K562 (cell line): ENCODE results near the gene HES5. TPM values are rescaled to one million over a fixed set of nuclear protein-coding genes. Genes with fewer than 3 reads are reported as not detected.

Experiments used
- DDX20 ChIP-seq: fragments of 450-650 bp; IDR thresholded peaks from 2 replicates; pipeline ENCODE4 v1.6.1; 2016; ENCODE audit warnings: missing genetic modification characterization, low read depth, mild to moderate bottlenecking, missing compliant biosample characterization, moderate library complexity
- ETV5 ChIP-seq: sonication (generic); formaldehyde crosslinking; IDR thresholded peaks from 2 replicates; pipeline ENCODE4 v1.4.0; 2020; ENCODE audit warnings: low read depth, mild to moderate bottlenecking, missing genetic modification reagents
- HDAC8 ChIP-seq: fragments of 450-650 bp; IDR thresholded peaks from 2 replicates; pipeline ENCODE4 v1.6.1; 2016; ENCODE audit warnings: mild to moderate bottlenecking, missing genetic modification characterization, moderate library complexity, missing compliant biosample characterization
- HDGF ChIP-seq: fragments of 450-650 bp; IDR thresholded peaks from 2 replicates; pipeline ENCODE4 v1.6.1; 2016
- JUN ChIP-seq, 2 experiments: sonication (generic) in 1 of 2; formaldehyde crosslinking in 1 of 2; IDR thresholded peaks; 2 replicates each; pipeline versions ENCODE4 v1.6.1 to v1.8.0; 2012 to 2022; ENCODE audit warnings: borderline replicate concordance in 2 of 2, mild to moderate bottlenecking in 2 of 2, improper control_type of control experiment in 1 of 2, low read depth in 1 of 2, low read length in 1 of 2, missing genetic modification reagents in 1 of 2
- MEF2D ChIP-seq: conservative IDR thresholded peaks from 2 replicates; pipeline ENCODE4 v1.6.1; 2016; ENCODE audit warnings: low read depth, missing genetic modification characterization, missing compliant biosample characterization
- SMAD1 ChIP-seq: fragments of 150-350 bp; IDR thresholded peaks from 2 replicates; pipeline ENCODE4 v1.6.1; 2014; ENCODE audit warnings: low read length, low read depth; ENCODE audit not compliant: partially characterized antibody
- SMARCC2 ChIP-seq: fragments of 450-650 bp; IDR thresholded peaks from 2 replicates; pipeline ENCODE4 v1.6.1; 2017; ENCODE audit warnings: antibody characterized with exemption, moderate library complexity, mild to moderate bottlenecking, low read depth
- ZNF431 ChIP-seq: sonication (generic); formaldehyde crosslinking; IDR thresholded peaks from 2 replicates; pipeline ENCODE4 v1.8.0; 2022; ENCODE audit warnings: mild to moderate bottlenecking, missing genetic modification reagents
- polyA plus RNA-seq, 8 experiments: library from polyadenylated mRNA; depleted of rRNA in 4 of 8; stranded (reverse) in 5 of 8; unstranded in 3 of 8; fragments of >200 nt; fragmentation: Nextera tagmentation in 2 of 8; fragmentation: Illumina TruSeq in 1 of 8; extraction: Ambion mirVana in 2 of 8; extraction: Trizol in 1 of 8; gene quantifications; 2 replicates each; pipeline versions ENCODE4 v1.2.1 to v1.2.3, GENCODE V29; 2011 to 2014; ENCODE audit warnings: inconsistent platforms in 1 of 8, missing spikeins in 1 of 8
- total RNA-seq, 7 experiments: library from RNA; depleted of rRNA in 6 of 7; stranded (reverse); fragments of >200 nt in 6 of 7; fragmentation: Illumina TruSeq in 2 of 7; extraction: Trizol in 2 of 7; gene quantifications; 2 replicates each; pipeline versions ENCODE4 v1.2.1 to v1.2.3, GENCODE V29; 2011 to 2021; ENCODE audit warnings: low replicate concordance in 1 of 7
- TF ChIP-seq, protein P1 (sequence below): sonication (generic); formaldehyde crosslinking; IDR thresholded peaks from 2 replicates; pipeline ENCODE4 v1.8.0; 2023; ENCODE audit warnings: mild to moderate bottlenecking, missing genetic modification reagents
- TF ChIP-seq, protein P2 (sequence below): fragments of 450-650 bp; IDR thresholded peaks from 2 replicates; pipeline ENCODE4 v1.6.1; 2016; ENCODE audit warnings: mild to moderate bottlenecking, moderate library complexity
- TF ChIP-seq, protein P3 (sequence below): fragments of 250-450 bp; sonication (Bioruptor Pico); IDR thresholded peaks from 2 replicates; pipeline ENCODE4 v1.5.0; 2021

Gene HES5
- total and polyA plus RNA-seq, 9 of the 15 experiments (the other 6 are each of a cell fraction or from before 2014, with no cell fraction given) = not detected

- TF ChIP-seq, protein P1, sequence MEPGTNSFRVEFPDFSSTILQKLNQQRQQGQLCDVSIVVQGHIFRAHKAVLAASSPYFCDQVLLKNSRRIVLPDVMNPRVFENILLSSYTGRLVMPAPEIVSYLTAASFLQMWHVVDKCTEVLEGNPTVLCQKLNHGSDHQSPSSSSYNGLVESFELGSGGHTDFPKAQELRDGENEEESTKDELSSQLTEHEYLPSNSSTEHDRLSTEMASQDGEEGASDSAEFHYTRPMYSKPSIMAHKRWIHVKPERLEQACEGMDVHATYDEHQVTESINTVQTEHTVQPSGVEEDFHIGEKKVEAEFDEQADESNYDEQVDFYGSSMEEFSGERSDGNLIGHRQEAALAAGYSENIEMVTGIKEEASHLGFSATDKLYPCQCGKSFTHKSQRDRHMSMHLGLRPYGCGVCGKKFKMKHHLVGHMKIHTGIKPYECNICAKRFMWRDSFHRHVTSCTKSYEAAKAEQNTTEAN (CRISPR knock-in tag) = no peak
- no peak for TF ChIP-seq MEF2D (tag)
- TF ChIP-seq, protein P2, sequence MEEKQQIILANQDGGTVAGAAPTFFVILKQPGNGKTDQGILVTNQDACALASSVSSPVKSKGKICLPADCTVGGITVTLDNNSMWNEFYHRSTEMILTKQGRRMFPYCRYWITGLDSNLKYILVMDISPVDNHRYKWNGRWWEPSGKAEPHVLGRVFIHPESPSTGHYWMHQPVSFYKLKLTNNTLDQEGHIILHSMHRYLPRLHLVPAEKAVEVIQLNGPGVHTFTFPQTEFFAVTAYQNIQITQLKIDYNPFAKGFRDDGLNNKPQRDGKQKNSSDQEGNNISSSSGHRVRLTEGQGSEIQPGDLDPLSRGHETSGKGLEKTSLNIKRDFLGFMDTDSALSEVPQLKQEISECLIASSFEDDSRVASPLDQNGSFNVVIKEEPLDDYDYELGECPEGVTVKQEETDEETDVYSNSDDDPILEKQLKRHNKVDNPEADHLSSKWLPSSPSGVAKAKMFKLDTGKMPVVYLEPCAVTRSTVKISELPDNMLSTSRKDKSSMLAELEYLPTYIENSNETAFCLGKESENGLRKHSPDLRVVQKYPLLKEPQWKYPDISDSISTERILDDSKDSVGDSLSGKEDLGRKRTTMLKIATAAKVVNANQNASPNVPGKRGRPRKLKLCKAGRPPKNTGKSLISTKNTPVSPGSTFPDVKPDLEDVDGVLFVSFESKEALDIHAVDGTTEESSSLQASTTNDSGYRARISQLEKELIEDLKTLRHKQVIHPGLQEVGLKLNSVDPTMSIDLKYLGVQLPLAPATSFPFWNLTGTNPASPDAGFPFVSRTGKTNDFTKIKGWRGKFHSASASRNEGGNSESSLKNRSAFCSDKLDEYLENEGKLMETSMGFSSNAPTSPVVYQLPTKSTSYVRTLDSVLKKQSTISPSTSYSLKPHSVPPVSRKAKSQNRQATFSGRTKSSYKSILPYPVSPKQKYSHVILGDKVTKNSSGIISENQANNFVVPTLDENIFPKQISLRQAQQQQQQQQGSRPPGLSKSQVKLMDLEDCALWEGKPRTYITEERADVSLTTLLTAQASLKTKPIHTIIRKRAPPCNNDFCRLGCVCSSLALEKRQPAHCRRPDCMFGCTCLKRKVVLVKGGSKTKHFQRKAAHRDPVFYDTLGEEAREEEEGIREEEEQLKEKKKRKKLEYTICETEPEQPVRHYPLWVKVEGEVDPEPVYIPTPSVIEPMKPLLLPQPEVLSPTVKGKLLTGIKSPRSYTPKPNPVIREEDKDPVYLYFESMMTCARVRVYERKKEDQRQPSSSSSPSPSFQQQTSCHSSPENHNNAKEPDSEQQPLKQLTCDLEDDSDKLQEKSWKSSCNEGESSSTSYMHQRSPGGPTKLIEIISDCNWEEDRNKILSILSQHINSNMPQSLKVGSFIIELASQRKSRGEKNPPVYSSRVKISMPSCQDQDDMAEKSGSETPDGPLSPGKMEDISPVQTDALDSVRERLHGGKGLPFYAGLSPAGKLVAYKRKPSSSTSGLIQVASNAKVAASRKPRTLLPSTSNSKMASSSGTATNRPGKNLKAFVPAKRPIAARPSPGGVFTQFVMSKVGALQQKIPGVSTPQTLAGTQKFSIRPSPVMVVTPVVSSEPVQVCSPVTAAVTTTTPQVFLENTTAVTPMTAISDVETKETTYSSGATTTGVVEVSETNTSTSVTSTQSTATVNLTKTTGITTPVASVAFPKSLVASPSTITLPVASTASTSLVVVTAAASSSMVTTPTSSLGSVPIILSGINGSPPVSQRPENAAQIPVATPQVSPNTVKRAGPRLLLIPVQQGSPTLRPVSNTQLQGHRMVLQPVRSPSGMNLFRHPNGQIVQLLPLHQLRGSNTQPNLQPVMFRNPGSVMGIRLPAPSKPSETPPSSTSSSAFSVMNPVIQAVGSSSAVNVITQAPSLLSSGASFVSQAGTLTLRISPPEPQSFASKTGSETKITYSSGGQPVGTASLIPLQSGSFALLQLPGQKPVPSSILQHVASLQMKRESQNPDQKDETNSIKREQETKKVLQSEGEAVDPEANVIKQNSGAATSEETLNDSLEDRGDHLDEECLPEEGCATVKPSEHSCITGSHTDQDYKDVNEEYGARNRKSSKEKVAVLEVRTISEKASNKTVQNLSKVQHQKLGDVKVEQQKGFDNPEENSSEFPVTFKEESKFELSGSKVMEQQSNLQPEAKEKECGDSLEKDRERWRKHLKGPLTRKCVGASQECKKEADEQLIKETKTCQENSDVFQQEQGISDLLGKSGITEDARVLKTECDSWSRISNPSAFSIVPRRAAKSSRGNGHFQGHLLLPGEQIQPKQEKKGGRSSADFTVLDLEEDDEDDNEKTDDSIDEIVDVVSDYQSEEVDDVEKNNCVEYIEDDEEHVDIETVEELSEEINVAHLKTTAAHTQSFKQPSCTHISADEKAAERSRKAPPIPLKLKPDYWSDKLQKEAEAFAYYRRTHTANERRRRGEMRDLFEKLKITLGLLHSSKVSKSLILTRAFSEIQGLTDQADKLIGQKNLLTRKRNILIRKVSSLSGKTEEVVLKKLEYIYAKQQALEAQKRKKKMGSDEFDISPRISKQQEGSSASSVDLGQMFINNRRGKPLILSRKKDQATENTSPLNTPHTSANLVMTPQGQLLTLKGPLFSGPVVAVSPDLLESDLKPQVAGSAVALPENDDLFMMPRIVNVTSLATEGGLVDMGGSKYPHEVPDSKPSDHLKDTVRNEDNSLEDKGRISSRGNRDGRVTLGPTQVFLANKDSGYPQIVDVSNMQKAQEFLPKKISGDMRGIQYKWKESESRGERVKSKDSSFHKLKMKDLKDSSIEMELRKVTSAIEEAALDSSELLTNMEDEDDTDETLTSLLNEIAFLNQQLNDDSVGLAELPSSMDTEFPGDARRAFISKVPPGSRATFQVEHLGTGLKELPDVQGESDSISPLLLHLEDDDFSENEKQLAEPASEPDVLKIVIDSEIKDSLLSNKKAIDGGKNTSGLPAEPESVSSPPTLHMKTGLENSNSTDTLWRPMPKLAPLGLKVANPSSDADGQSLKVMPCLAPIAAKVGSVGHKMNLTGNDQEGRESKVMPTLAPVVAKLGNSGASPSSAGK = peak; percentile 95
- no peak for TF ChIP-seq SMAD1
- no peak for TF ChIP-seq HDGF
- TF ChIP-seq SMARCC2 = no peak
- TF ChIP-seq HDAC8 = no peak
- no peak for TF ChIP-seq JUN (IDR thresholded peaks at IDR 0.05; ENCODE audit: borderline replicate concordance, low read depth, low read length)
- no peak for TF ChIP-seq JUN (CRISPR knock-in tag; IDR thresholded peaks at IDR 0.05; ENCODE audit: borderline replicate concordance)
- no peak for TF ChIP-seq DDX20 (tag)
- TF ChIP-seq ZNF431 (CRISPR knock-in tag) = no peak
- no peak for TF ChIP-seq ETV5 (CRISPR knock-in tag)
- TF ChIP-seq, protein P3, sequence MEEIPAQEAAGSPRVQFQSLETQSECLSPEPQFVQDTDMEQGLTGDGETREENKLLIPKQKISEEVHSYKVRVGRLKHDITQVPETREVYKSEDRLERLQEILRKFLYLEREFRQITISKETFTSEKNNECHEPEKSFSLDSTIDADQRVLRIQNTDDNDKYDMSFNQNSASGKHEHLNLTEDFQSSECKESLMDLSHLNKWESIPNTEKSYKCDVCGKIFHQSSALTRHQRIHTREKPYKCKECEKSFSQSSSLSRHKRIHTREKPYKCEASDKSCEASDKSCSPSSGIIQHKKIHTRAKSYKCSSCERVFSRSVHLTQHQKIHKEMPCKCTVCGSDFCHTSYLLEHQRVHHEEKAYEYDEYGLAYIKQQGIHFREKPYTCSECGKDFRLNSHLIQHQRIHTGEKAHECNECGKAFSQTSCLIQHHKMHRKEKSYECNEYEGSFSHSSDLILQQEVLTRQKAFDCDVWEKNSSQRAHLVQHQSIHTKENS (CRISPR knock-in tag) = no peak
Observed at GRCh38 chr1:2555634-2556276, 25.7 kb upstream of the HES5 start (continued).
